Mesothelial cell of epicardium (in vitro differentiated cells): ENCODE data around the gene SHOX. TPM values are rescaled to one million over a fixed set of nuclear protein-coding genes. Genes with fewer than 3 reads are reported as not detected.
"Not testable (repeated sequence)": the region's sequence is repeated elsewhere in the genome, so short reads cannot be mapped to it uniquely, and the experiment has no call there.

Experiments
- DNase-seq, 2 experiments: peaks; one replicate each; pipeline ENCODE4 v3.0.0; 2021; ENCODE audit warnings: low spot score in 2 of 2; ENCODE audit not compliant: unreplicated experiment in 2 of 2
- H3K27ac Mint-ChIP-seq: 2 replicates; pipeline ENCODE4 v1.8.0; 2021; ENCODE audit warnings: mixed read lengths
- H3K27me3 Mint-ChIP-seq: 2 replicates; pipeline ENCODE4 v1.8.0; 2021; ENCODE audit warnings: low read depth, mixed read lengths
- H3K36me3 Mint-ChIP-seq: 2 replicates; pipeline ENCODE4 v1.8.0; 2021; ENCODE audit warnings: mixed read lengths
- H3K4me1 Mint-ChIP-seq: 2 replicates; pipeline ENCODE4 v1.8.0; 2021; ENCODE audit warnings: mixed read lengths
- H3K4me3 Mint-ChIP-seq: 2 replicates; pipeline ENCODE4 v1.8.0; 2021; ENCODE audit warnings: mild to moderate bottlenecking, moderate library complexity, mixed read lengths
- H3K9me3 Mint-ChIP-seq: 2 replicates; pipeline ENCODE4 v1.8.0; 2021; ENCODE audit warnings: mixed read lengths
- total RNA-seq: library from RNA; stranded (reverse); gene quantifications from 3 replicates; pipeline ENCODE4 v1.2.1, GENCODE V29; 2021
- TF ChIP-seq, protein P1 (sequence below): fragments of 200-600 bp; sonication (generic); IDR thresholded peaks from one replicate; pipeline ENCODE4 v1.5.0; 2021; ENCODE audit warnings: antibody characterized with exemption; ENCODE audit not compliant: unreplicated experiment

Gene SHOX
- total RNA-seq, 1 donor from 2014 or later = not detected

DNA sequence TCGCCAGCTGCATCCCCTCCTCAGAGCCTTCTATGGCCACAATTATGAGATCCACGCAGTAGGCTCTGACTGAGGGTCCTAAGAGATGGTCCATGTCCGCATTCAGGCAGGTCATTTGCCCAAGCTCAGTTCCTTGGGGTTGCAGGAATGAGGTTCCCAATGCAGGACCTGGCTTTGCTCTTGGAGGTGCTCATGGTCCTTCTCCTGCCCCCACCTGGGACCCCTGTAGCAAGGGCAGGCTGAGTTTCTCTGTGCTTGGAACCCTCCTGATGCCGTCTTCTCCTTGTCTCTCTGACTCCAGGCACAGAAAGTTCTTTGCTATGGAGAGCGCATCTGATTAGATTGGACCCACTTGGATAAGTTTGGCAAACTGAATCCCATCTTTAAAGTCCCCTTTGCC, 16.5 kb upstream of the SHOX start:
- H3K36me3 Mint-ChIP-seq = peaks cover 1% of the 10 kb centered on the region
- no peaks in the 10 kb centered on the region for H3K4me1 Mint-ChIP-seq
- no peak for DNase-seq
- H3K27me3 Mint-ChIP-seq = peaks cover 62% of the 10 kb centered on the region
- peaks cover 28% of the 10 kb centered on the region for H3K9me3 Mint-ChIP-seq
- TF ChIP-seq, protein P1, sequence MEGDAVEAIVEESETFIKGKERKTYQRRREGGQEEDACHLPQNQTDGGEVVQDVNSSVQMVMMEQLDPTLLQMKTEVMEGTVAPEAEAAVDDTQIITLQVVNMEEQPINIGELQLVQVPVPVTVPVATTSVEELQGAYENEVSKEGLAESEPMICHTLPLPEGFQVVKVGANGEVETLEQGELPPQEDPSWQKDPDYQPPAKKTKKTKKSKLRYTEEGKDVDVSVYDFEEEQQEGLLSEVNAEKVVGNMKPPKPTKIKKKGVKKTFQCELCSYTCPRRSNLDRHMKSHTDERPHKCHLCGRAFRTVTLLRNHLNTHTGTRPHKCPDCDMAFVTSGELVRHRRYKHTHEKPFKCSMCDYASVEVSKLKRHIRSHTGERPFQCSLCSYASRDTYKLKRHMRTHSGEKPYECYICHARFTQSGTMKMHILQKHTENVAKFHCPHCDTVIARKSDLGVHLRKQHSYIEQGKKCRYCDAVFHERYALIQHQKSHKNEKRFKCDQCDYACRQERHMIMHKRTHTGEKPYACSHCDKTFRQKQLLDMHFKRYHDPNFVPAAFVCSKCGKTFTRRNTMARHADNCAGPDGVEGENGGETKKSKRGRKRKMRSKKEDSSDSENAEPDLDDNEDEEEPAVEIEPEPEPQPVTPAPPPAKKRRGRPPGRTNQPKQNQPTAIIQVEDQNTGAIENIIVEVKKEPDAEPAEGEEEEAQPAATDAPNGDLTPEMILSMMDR = no peak
- H3K4me3 Mint-ChIP-seq = no peak overlapping the region
- no peak overlapping the region for H3K27ac Mint-ChIP-seq

DNA sequence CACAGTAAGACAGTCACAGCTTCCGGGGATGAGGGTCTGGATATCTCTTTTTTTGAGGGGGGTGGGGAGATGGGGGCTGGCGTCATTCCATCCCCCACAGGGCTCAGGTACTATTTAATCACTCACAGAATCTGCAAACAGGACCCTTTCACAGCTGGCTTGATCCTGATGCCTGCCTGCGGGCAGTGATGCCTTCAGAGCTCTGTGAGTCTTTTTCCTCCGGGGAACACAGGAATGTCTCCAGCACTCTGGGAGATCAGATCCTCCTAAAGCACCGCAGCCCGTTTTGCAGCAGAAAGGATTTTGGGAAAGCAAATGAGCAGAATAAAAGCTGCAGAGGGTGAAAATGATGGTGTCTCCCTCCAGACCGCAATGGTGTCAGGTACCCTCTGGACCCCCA, 13.2 kb upstream of the SHOX start:
- Mint-ChIP-seq H3K27ac (no peak overlapping the region), H3K4me3 (no peak overlapping the region), H3K4me1 (peaks cover 3% of the 10 kb centered on the region), H3K27me3 (peaks cover 89% of the 10 kb centered on the region), H3K9me3 (peaks cover 6% of the 10 kb centered on the region), H3K36me3 (no peaks in the 10 kb centered on the region)
- DNase-seq = no peak
- TF ChIP-seq, protein P1 = no peak

DNA sequence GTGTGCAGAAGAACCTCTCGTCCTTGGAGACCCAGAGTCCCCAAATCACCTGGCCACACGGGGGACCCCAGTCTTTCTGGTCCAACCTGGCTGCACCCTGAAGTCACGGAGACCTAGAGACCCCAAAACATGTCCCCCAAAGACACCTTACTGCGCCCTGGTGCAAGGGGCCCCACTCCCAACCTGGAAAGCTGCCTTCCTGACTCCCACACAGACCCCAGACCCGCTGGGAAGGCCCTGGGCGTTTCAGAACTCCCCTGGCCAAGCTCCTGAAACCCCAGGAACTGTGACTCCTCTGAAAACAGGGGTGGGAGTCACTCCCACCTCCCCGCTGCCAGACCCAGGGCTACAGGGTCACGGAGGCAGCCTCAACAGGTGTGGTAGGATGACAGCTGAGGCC, 12.7 kb upstream of the SHOX start:
- peak in 1 of 2 experiments; percentile 14 for DNase-seq
- H3K27ac Mint-ChIP-seq = no peak overlapping the region
- H3K4me3 Mint-ChIP-seq = no peak overlapping the region
- H3K4me1 Mint-ChIP-seq = peaks cover 3% of the 10 kb centered on the region
- TF ChIP-seq, protein P1 = no peak
- H3K27me3 Mint-ChIP-seq = peaks cover 91% of the 10 kb centered on the region
- peaks cover 4% of the 10 kb centered on the region for H3K9me3 Mint-ChIP-seq
- no peaks in the 10 kb centered on the region for H3K36me3 Mint-ChIP-seq

DNA sequence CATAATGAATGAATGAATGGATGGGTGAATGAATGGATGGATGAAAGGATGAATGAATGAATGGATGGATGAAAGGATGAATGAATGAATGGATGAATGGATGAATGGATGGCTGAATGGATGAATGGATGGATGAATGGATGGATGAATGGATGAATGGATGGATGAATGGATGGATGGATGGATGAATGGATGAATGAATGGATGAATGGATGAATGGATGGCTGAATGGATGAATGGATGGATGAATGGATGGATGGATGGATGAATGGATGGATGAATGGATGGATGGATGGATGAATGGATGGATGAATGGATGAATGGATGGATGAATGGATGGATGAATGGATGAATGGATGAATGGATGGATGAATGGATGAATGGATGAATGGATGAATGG, 12.3 kb upstream of the SHOX start:
- H3K27ac Mint-ChIP-seq, H3K4me1 Mint-ChIP-seq, DNase-seq, H3K4me3 Mint-ChIP-seq, H3K36me3 Mint-ChIP-seq, H3K9me3 Mint-ChIP-seq: not testable (repeated sequence)
- peaks cover 91% of the 10 kb centered on the region for H3K27me3 Mint-ChIP-seq

DNA sequence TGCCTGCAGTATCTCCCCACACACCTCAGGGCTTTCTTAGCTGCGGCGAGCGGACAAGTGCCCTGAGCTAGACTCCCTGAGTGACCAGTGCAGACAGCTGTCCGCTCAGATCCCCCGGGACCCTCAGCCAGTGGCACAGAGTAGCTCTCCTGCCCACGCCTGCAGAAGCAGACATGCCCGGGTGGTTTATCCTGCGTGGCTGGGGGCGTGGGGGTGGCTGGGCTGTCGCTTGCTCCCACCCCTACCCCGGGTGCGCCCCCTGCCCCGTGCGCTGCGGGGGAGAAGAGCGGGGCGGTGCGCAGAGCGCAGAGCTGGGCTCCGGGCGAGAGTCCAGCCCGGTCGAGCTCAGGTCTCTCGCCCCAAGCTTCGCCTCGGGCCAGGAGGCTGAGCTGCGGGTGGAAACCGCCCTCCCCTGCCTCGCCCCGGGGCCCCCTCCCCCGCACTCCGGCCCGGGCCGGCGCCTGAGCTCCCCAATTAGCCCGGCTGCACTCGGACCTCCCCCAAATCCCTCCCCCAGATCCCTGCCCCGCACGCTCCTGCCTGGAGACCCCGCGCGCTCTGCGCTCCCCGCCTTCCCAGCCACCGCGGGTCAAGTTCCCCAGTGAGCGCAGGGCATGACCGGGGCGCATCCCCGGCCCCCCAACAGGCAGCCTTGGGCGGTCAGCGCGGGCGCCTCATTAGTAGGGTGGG, 11.7 kb upstream of the SHOX start:
- DNase-seq = peak in 1 of 2 experiments; percentile 28
- peaks cover 91% of the 10 kb centered on the region for H3K27me3 Mint-ChIP-seq

DNA sequence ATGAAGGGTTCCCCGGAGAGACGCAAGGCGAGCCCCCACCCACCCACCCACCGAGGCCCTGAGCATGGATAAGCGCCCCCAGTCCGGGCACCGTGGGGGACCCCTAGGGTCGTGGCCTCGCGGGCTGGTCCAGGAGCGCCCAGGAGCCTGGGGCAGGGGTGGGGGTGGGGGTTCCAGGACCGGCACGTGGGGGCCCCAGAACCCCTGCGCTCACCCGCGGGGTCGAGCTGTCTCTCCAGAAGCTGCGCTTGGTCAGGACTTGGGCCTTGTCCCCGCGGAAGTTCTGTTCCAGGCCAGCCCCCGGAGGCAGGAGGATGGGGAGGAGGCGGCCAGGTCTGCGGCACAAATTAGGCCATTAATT, 11.2 kb upstream of the SHOX start:
- peaks cover 90% of the 10 kb centered on the region for H3K27me3 Mint-ChIP-seq

More for the DNA sequence above, 11.7 kb upstream of the SHOX start:
- peaks cover 3% of the 10 kb centered on the region for H3K4me1 Mint-ChIP-seq
- TF ChIP-seq, protein P1 = no peak
- no peak overlapping the region for H3K27ac Mint-ChIP-seq
- no peaks in the 10 kb centered on the region for H3K9me3 Mint-ChIP-seq
- no peaks in the 10 kb centered on the region for H3K36me3 Mint-ChIP-seq
- H3K4me3 Mint-ChIP-seq = no peak overlapping the region

More for the DNA sequence above, 11.2 kb upstream of the SHOX start:
- H3K27ac Mint-ChIP-seq = no peak overlapping the region
- TF ChIP-seq, protein P1 = no peak
- no peak overlapping the region for H3K4me3 Mint-ChIP-seq
- H3K9me3 Mint-ChIP-seq = no peaks in the 10 kb centered on the region
- no peak for DNase-seq
- H3K36me3 Mint-ChIP-seq = no peaks in the 10 kb centered on the region
- peaks cover 3% of the 10 kb centered on the region for H3K4me1 Mint-ChIP-seq
